GM12878 (cell line): Measurements from ENCODE around the gene FHOD3. TPM values are rescaled to one million over a fixed set of nuclear protein-coding genes. Genes with fewer than 3 reads are reported as not detected.

ENCODE experiments used
- ATAC-seq: fragments of 200-7000 bp; cut with Tn5 transposase; 3 replicates; pipeline ENCODE4 v1.9.1; 2020; ENCODE audit warnings: mild to moderate bottlenecking, moderate library complexity
- BruUV-seq: library from RNA; stranded (reverse); fragments of 400-500 nt; replicated peaks from 2 replicates; lab custom pipeline; 2021; lab: Mats Ljungman, UMichigan
- CTCF ChIA-PET: fragments of 300-600 bp; sonication (Branson Sonifier 250); formaldehyde crosslinking; extraction: SDS; loops from one replicate; lab custom pipeline; 2021; ENCODE audit warnings: inconsistent platforms; lab: Yijun Ruan, JAX
- POLR2A ChIA-PET: fragments of 350-600 bp; formaldehyde crosslinking; extraction: SDS; loops from one replicate; lab custom pipeline; 2021; ENCODE audit warnings: inconsistent platforms; lab: Charles Lee
- RAD21 ChIA-PET: fragments of 300-600 bp; sonication (Branson Sonifier 250); formaldehyde crosslinking; loops from one replicate; lab custom pipeline; 2023; ENCODE audit warnings: antibody characterized with exemption; ENCODE audit not compliant: unreplicated experiment; lab: Charles Lee
- SMC1A ChIA-PET: fragments of 300-600 bp; sonication (Branson Sonifier 250); formaldehyde crosslinking; loops from one replicate; lab custom pipeline; 2023; ENCODE audit not compliant: unreplicated experiment, uncharacterized antibody; lab: Charles Lee
- DNase-seq: peaks from one replicate; pipeline ENCODE4 v3.0.0-alpha.2; 2011; ENCODE audit warnings: low read depth, low spot score
- FAIRE-seq: peaks from 3 replicates; lab custom pipeline; 2011; peaks lifted over from hg19 to GRCh38; lab: Jason Lieb, UNC
- H2AFZ ChIP-seq: 2 replicates; pipeline ENCODE4 v1.6.0; 2011; ENCODE audit warnings: low read depth, low read length, control low read depth; ENCODE audit not compliant: control insufficient read depth
- H3K27ac ChIP-seq: 2 replicates; pipeline ENCODE4 v1.5.1; 2011; ENCODE audit warnings: control low read depth; ENCODE audit not compliant: control insufficient read depth, insufficient read depth
- H3K27me3 ChIP-seq, 2 experiments: replicated peaks in 1 of 2; 2 replicates each; pipeline versions ENCODE4 v1.6.0 to v1.6.1; 2011; ENCODE audit warnings: low read length in 1 of 2; ENCODE audit not compliant: control insufficient read depth in 2 of 2, insufficient read depth in 2 of 2
- H3K36me3 ChIP-seq, 2 experiments: 2 replicates each; pipeline ENCODE4 v1.5.1; 2011; ENCODE audit warnings: low read length in 1 of 2; ENCODE audit not compliant: control insufficient read depth in 2 of 2, insufficient read depth in 2 of 2
- H3K4me1 ChIP-seq: 2 replicates; pipeline ENCODE4 v1.6.1; 2011; ENCODE audit warnings: mild to moderate bottlenecking, low read length, moderate library complexity, mixed read lengths; ENCODE audit not compliant: control insufficient read depth, insufficient read depth
- H3K4me2 ChIP-seq: 2 replicates; pipeline ENCODE4 v1.6.0; 2011; ENCODE audit warnings: control low read depth; ENCODE audit not compliant: control insufficient read depth, insufficient read depth
- H3K4me3 ChIP-seq: fragments of 200-600 bp; sonication (generic); 2 replicates; pipeline ENCODE4 v1.5.1; 2016
- H3K79me2 ChIP-seq: 2 replicates; pipeline ENCODE4 v1.6.0; 2011; ENCODE audit warnings: low read length; ENCODE audit not compliant: control insufficient read depth, insufficient read depth
- H3K9ac ChIP-seq: 2 replicates; pipeline ENCODE4 v1.8.0; 2011; ENCODE audit warnings: low read length, control low read depth, mixed read lengths; ENCODE audit not compliant: control insufficient read depth, insufficient read depth
- H3K9me3 ChIP-seq: replicated peaks from 3 replicates; pipeline ENCODE4 v1.5.1; 2011; ENCODE audit warnings: mild to moderate bottlenecking, low read length; ENCODE audit not compliant: control insufficient read depth, insufficient read depth
- H4K20me1 ChIP-seq: 2 replicates; pipeline ENCODE4 v1.6.0; 2011; ENCODE audit not compliant: control insufficient read depth, insufficient read depth
- BCL11A ChIP-seq: IDR thresholded peaks from 2 replicates; pipeline ENCODE4 v1.6.1; 2011; ENCODE audit warnings: low read depth, low read length
- BMI1 ChIP-seq: fragments of 450-650 bp; IDR thresholded peaks from 2 replicates; pipeline ENCODE4 v1.6.1; 2016; ENCODE audit warnings: mild to moderate bottlenecking, moderate library complexity, borderline replicate concordance
- CREB1 ChIP-seq: IDR thresholded peaks from 2 replicates; pipeline ENCODE4 v1.6.1; 2012; ENCODE audit warnings: low read depth, mild to moderate bottlenecking, inconsistent platforms
- CREM ChIP-seq: IDR thresholded peaks from 2 replicates; pipeline ENCODE4 v1.6.1; 2014; ENCODE audit warnings: antibody characterized with exemption, low read depth
- EED ChIP-seq: sonication (generic); IDR thresholded peaks from 2 replicates; pipeline ENCODE4 v1.6.1; 2016; ENCODE audit warnings: antibody characterized with exemption, low read depth
- FOXK2 ChIP-seq: fragments of 450-650 bp; IDR thresholded peaks from 2 replicates; pipeline ENCODE4 v1.6.1; 2017; ENCODE audit warnings: mild to moderate bottlenecking, moderate library complexity
- MEF2B ChIP-seq: fragments of 450-650 bp; IDR thresholded peaks from 2 replicates; pipeline ENCODE4 v1.6.1; 2018; ENCODE audit warnings: mild to moderate bottlenecking, moderate library complexity; ENCODE audit not compliant: partially characterized antibody, poor library complexity, severe bottlenecking
- MYB ChIP-seq: fragments of 150-350 bp; IDR thresholded peaks from 2 replicates; pipeline ENCODE4 v1.6.1; 2014; ENCODE audit warnings: mild to moderate bottlenecking, low read depth, low read length, borderline replicate concordance
- POU2F2 ChIP-seq: IDR thresholded peaks from 3 replicates; pipeline ENCODE4 v1.6.1; 2011; ENCODE audit warnings: low read depth, mild to moderate bottlenecking, low read length, borderline replicate concordance
- RAD21 ChIP-seq: IDR thresholded peaks from 2 replicates; pipeline ENCODE4 v1.6.1; 2011; ENCODE audit warnings: mild to moderate bottlenecking, low read depth, low read length, moderate library complexity; ENCODE audit not compliant: insufficient read depth
- RB1 ChIP-seq: fragments of 450-650 bp; formaldehyde crosslinking; IDR thresholded peaks from 2 replicates; pipeline ENCODE4 v1.6.1; 2017; ENCODE audit warnings: mild to moderate bottlenecking, borderline replicate concordance
- REST ChIP-seq: IDR thresholded peaks from 2 replicates; pipeline ENCODE4 v1.6.1; 2012; ENCODE audit warnings: mild to moderate bottlenecking, low read depth, low read length
- TARDBP ChIP-seq: IDR thresholded peaks from 2 replicates; pipeline ENCODE4 v1.6.1; 2016; ENCODE audit warnings: borderline replicate concordance
- WGBS: methylation state at CpG from one replicate; pipeline ENCODE4 v1.1.6; 2016; ENCODE audit warnings: low lambda C conversion rate; ENCODE audit not compliant: insufficient replicate concordance, insufficient coverage; ENCODE audit errors: missing lambda C conversion rate; 5-methylcytosine and 5-hydroxymethylcytosine counted together
- in situ Hi-C: fragments of 300-500 bp; cut with MboI; formaldehyde crosslinking; loops from 9 replicates; pipeline ENCODE4 v1.14.3; 2018; ENCODE audit warnings: mixed read lengths
- intact Hi-C: fragments of 100-400 bp; cut with micrococcal nuclease; formaldehyde crosslinking; loops from one replicate; pipeline ENCODE4 v1.14.2; 2022; ENCODE audit not compliant: unreplicated experiment
- polyA plus RNA-seq, 11 experiments: library from polyadenylated mRNA; depleted of rRNA in 4 of 11; unstranded in 6 of 11; stranded (reverse) in 5 of 11; fragments of >200 nt; fragmentation: Nextera tagmentation in 4 of 11; fragmentation: Illumina TruSeq in 1 of 11; extraction: Ambion mirVana in 4 of 11; extraction: Trizol in 1 of 11; gene quantifications; 1 replicate in 1 of 11; 2 replicates in 10 of 11; pipeline versions ENCODE4 v1.2.1 to v1.2.3, GENCODE V29; 2011 to 2016; ENCODE audit warnings: inconsistent platforms in 2 of 11, missing spikeins in 2 of 11, low read depth in 1 of 11
- total RNA-seq, 4 experiments: library from RNA; depleted of rRNA in 3 of 4; stranded (reverse); fragments of >200 nt in 3 of 4; fragmentation: Illumina TruSeq in 1 of 4; extraction: Trizol in 1 of 4; gene quantifications; 2 replicates each; pipeline versions ENCODE4 v1.2.1 to v1.2.3, GENCODE V29; 2013 to 2021
- TF ChIP-seq, protein P1 (sequence below): IDR thresholded peaks from 2 replicates; pipeline ENCODE4 v1.6.1; 2012; ENCODE audit warnings: low read depth, low read length, improper control_type of control experiment
- TF ChIP-seq, protein P2 (sequence below): fragments of 450-650 bp; IDR thresholded peaks from 2 replicates; pipeline ENCODE4 v1.6.1; 2017; ENCODE audit warnings: mild to moderate bottlenecking, moderate library complexity

FHOD3 gene
- total and polyA plus RNA-seq, 10 of the 15 experiments (the other 5 are each of a cell fraction or from before 2014, with no cell fraction given), result 0.77 to 26.7 (median 10.4) TPM

GRCh38 chr18:36398419-36398818 is 100.9 kb downstream of the FHOD3 start (continued):
- TF ChIP-seq, protein P1, sequence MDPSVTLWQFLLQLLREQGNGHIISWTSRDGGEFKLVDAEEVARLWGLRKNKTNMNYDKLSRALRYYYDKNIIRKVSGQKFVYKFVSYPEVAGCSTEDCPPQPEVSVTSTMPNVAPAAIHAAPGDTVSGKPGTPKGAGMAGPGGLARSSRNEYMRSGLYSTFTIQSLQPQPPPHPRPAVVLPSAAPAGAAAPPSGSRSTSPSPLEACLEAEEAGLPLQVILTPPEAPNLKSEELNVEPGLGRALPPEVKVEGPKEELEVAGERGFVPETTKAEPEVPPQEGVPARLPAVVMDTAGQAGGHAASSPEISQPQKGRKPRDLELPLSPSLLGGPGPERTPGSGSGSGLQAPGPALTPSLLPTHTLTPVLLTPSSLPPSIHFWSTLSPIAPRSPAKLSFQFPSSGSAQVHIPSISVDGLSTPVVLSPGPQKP, result no peak
- TF ChIP-seq CREB1, result no peak
- no peak for TF ChIP-seq MYB
- TF ChIP-seq RAD21, result no peak
- no peak for TF ChIP-seq FOXK2
- TF ChIP-seq REST, result no peak
- TF ChIP-seq, all 136 proteins: peak for 0

GRCh38 chr18:36399055-36399454 is 101.5 kb downstream of the FHOD3 start:
- Histone ChIP-seq H3K79me2 (no peaks in the 10 kb centered on the region), H3K4me1 (no peaks in the 10 kb centered on the region), H3K36me3 (no peaks in the 10 kb centered on the region; a peak in 1 of 4 replicates), H4K20me1 (no peaks in the 10 kb centered on the region), H3K27ac (no peak overlapping the region), H3K27me3 (no peaks in the 10 kb centered on the region), H3K9me3 (no peaks in the 10 kb centered on the region; the same call in 2 of the 3 replicates), H3K9ac (no peak overlapping the region), H3K4me3 (no peak overlapping the region), H3K4me2 (no peak overlapping the region), H2AFZ (no peak overlapping the region)
- in situ Hi-C loops, result no loop called here
- SMC1A ChIA-PET, result interaction anchor here (0.9 to 50.9 kb wide), 5 partner anchors 1 to 228 kb away, joined by 3 to 1180 read pairs (median 6); no protein-coding TSS in a partner anchor
- RAD21 ChIA-PET, result interaction anchor here (1.2 to 2.0 kb wide), 9 partner anchors 9 to 172 kb away, joined by 3 to 8 read pairs (median 4); no protein-coding TSS in a partner anchor
- DNase-seq, result no peak
- intact Hi-C loops, result loop anchor here (10.0 kb wide), 1 partner anchor 56 kb away; no protein-coding TSS in a partner anchor
- WGBS, result 15% methylated on average over 4 of the region's 4 CpGs
- POLR2A ChIA-PET, result interaction anchor here (0.7 to 1.6 kb wide), 6 partner anchors 11 to 91 kb away, joined by 3 to 8 read pairs (median 4); no protein-coding TSS in a partner anchor
- CTCF ChIA-PET, result interaction anchor here (0.7 to 1.9 kb wide), 7 partner anchors 9 to 173 kb away, joined by 3 to 17 read pairs (median 3); no protein-coding TSS in a partner anchor
- peak; percentile 11; the same call in 2 of the 3 replicates for ATAC-seq
- FAIRE-seq, result no peak
- no TSS peak for BruUV-seq
- TF ChIP-seq BCL11A (no peak), MEF2B (no peak), EED (no peak), TARDBP (no peak), POU2F2 (no peak), BMI1 (no peak), RB1 (no peak), CREM (no peak)
- TF ChIP-seq, protein P2, sequence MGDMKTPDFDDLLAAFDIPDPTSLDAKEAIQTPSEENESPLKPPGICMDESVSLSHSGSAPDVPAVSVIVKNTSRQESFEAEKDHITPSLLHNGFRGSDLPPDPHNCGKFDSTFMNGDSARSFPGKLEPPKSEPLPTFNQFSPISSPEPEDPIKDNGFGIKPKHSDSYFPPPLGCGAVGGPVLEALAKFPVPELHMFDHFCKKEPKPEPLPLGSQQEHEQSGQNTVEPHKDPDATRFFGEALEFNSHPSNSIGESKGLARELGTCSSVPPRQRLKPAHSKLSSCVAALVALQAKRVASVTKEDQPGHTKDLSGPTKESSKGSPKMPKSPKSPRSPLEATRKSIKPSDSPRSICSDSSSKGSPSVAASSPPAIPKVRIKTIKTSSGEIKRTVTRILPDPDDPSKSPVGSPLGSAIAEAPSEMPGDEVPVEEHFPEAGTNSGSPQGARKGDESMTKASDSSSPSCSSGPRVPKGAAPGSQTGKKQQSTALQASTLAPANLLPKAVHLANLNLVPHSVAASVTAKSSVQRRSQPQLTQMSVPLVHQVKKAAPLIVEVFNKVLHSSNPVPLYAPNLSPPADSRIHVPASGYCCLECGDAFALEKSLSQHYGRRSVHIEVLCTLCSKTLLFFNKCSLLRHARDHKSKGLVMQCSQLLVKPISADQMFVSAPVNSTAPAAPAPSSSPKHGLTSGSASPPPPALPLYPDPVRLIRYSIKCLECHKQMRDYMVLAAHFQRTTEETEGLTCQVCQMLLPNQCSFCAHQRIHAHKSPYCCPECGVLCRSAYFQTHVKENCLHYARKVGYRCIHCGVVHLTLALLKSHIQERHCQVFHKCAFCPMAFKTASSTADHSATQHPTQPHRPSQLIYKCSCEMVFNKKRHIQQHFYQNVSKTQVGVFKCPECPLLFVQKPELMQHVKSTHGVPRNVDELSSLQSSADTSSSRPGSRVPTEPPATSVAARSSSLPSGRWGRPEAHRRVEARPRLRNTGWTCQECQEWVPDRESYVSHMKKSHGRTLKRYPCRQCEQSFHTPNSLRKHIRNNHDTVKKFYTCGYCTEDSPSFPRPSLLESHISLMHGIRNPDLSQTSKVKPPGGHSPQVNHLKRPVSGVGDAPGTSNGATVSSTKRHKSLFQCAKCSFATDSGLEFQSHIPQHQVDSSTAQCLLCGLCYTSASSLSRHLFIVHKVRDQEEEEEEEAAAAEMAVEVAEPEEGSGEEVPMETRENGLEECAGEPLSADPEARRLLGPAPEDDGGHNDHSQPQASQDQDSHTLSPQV, result no peak
